Fibroblast of lung (primary cell): ENCODE results near the gene RTBDN.

ENCODE experiments used
- EZH2 ChIP-seq: IDR thresholded peaks from 2 replicates; pipeline ENCODE4 v1.5.1; 2012; ENCODE audit warnings: low read length, control low read depth, mild to moderate bottlenecking; ENCODE audit errors: missing control alignments
- TF ChIP-seq, protein P1 (sequence below), 2 donors: IDR thresholded peaks in 1 of 2; conservative IDR thresholded peaks in 1 of 2; 1 replicate in 1 of 2; 2 replicates in 1 of 2; pipeline ENCODE4 v1.5.1; 2011 to 2012; ENCODE audit warnings: low read length in 2 of 2, control low read depth in 1 of 2, inconsistent platforms in 1 of 2, low read depth in 1 of 2, mild to moderate bottlenecking in 1 of 2

DNA sequence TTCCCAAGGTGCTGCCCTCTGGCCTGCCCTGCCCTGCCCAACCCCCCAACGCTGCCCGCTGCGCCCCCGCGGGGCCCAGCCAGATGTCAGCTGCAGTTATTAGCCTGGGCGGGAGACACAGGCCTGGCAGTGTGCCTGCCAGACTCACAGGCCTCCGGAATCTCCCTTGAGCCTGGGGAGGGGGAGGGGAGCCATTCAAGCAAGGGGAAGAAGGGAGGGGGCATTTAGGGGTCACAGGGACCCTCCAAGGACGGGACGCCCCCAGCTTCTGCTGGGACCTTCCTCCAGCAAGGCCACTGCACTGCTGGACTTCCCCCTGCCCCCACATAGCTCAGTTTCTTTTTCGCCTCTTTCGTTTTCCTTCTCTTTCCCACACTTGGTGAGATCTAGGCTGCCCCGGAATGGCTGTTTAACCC, 45.7 kb downstream of the RTBDN start:
- TF ChIP-seq, protein P1, sequence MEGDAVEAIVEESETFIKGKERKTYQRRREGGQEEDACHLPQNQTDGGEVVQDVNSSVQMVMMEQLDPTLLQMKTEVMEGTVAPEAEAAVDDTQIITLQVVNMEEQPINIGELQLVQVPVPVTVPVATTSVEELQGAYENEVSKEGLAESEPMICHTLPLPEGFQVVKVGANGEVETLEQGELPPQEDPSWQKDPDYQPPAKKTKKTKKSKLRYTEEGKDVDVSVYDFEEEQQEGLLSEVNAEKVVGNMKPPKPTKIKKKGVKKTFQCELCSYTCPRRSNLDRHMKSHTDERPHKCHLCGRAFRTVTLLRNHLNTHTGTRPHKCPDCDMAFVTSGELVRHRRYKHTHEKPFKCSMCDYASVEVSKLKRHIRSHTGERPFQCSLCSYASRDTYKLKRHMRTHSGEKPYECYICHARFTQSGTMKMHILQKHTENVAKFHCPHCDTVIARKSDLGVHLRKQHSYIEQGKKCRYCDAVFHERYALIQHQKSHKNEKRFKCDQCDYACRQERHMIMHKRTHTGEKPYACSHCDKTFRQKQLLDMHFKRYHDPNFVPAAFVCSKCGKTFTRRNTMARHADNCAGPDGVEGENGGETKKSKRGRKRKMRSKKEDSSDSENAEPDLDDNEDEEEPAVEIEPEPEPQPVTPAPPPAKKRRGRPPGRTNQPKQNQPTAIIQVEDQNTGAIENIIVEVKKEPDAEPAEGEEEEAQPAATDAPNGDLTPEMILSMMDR (conservative IDR thresholded peaks at IDR 0.05 in 1 of 2, IDR thresholded peaks at IDR 0.05 in 1 of 2; ENCODE audit: low read depth in 1 of 2, low read length in 2 of 2) = no peak
- no peak for TF ChIP-seq EZH2
